ENCODE results near the gene ANKMY1.

ANKMY1 gene

DNA sequence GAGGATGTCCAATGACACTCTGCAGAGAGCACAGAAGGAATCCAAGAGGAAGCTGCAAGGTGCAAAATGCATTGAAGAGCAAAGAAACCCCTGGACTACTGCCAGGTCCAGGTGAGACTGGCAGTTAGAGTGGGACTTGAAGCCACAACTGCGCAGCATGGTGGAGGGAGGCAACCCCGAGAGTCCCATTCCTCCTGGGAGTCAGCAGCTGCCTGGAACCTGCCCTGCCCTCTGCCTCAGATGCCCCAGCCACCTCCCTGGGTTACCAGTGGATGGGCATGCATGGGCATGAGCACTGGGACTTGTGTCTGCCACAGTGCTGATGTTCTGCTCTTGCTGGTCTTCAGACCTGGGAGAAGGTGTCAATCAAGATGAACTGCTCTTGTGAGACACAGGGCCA lies 43.2 kb downstream of the ANKMY1 start:
- Histone ChIP-seq H3K4me3 (no peak overlapping the region), H3K27ac (no peak overlapping the region)
- peak; percentile 57 for DNase-seq (ENCODE audit: low spot score)
- TF ChIP-seq, protein P1, sequence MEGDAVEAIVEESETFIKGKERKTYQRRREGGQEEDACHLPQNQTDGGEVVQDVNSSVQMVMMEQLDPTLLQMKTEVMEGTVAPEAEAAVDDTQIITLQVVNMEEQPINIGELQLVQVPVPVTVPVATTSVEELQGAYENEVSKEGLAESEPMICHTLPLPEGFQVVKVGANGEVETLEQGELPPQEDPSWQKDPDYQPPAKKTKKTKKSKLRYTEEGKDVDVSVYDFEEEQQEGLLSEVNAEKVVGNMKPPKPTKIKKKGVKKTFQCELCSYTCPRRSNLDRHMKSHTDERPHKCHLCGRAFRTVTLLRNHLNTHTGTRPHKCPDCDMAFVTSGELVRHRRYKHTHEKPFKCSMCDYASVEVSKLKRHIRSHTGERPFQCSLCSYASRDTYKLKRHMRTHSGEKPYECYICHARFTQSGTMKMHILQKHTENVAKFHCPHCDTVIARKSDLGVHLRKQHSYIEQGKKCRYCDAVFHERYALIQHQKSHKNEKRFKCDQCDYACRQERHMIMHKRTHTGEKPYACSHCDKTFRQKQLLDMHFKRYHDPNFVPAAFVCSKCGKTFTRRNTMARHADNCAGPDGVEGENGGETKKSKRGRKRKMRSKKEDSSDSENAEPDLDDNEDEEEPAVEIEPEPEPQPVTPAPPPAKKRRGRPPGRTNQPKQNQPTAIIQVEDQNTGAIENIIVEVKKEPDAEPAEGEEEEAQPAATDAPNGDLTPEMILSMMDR (IDR thresholded peaks at IDR 0.05): no peak

DNA sequence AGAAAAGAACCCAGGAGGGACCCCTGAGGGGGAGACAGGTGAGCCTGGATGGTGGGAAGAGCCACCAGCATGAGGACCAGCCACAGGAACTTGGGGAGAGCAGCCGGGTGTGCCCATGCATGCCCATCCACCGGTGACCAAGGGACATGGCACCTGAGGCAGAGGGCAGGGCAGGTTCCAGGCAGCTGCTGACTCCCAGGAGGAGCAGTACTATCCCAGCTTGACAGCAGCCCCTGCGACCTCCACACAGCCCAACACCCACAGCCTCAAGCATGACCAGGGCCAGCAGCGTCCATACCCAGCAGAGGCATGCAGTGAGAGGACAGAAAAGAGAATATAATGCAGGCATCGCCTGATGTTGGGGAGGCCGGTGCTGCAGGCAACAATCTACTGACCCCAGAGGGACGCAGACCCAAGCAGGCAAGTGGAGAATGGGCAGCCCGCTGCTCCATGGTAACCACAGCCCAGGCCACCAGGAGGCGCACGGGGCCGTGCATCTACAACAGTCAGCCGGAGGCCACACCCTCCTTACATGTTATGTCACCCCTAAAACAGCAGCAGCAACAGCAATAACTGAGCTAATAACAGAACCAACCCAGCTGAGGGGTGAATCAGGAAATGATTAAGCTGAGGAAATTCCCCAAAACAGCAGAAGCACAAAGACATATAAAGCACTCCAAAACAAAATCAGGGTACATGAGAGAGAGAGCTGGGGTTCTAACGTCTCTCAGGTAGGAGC lies 44.1 kb downstream of the ANKMY1 start:
- TF ChIP-seq, protein P1 (IDR thresholded peaks at IDR 0.05): peak; percentile 60
- Histone ChIP-seq H3K27ac (no peak overlapping the region), H3K4me3 (no peak overlapping the region)
- DNase-seq (ENCODE audit: low spot score): peak; percentile 74

DNA sequence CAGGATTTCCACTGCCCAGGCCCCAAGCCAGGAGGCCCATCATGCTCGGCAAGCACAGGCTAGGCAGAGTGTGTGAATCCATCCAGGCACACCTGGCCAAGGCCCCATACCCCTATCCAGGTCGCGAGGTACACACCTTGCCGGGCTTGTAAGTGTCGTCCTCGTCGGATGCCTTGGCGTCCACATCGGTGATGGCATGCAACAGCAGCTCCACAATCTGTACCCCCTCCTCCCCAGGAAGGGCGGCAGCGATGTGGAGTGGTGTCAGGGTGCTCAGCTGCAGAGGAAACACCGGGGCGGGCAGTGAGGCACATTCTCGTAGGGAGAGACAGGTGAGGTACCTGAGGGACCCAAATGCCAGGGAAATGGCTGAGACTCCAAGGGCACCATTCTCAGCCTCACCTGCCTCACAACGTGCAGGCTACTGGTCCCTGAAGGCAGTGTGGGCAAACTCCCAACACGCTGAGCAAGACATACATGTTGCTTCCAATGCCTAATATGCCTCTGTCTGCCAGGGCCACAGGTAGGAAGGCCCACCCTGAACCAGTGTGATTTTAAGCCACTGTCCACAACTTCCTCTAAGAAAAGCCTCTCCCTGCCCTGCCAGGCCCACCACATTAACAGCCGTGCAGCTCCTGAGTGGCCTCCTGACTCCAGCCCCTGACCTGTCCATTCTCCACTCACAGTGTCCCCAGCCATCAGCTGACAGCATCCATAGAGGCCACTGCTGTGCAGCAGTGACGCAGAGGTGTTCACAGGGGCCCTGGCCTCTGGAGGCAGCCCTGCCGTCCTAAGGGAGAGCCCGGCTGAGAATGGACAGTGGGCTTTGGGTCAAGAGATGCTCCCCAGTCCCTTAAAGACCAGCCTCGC lies 44.9 kb downstream of the ANKMY1 start:
- DNase-seq (ENCODE audit: low spot score): peak; percentile 73
- no peak overlapping the region for H3K27ac ChIP-seq
- H3K4me3 ChIP-seq: no peak overlapping the region
- TF ChIP-seq, protein P1 (IDR thresholded peaks at IDR 0.05): no peak

DNA sequence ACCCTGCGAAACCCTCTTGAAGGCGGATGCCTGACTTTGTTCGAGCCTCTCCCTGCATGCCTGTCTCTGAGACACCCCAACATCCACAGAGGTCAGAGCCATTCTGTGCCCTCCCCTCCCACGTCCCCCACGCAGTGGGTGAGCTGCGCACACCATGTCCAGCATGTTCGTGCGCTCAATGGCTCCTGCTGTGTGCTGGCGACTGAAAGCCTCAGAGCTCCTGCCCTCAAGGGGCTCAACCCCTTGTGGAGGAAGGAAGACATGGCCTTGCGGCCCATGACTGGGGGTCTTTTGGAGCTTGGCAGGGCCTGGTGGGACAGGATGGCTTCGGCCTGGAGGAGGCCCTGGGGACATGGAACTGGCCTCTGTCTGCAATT lies 45.7 kb downstream of the ANKMY1 start:
- DNase-seq (ENCODE audit: low spot score): peak; percentile 54
- TF ChIP-seq, protein P1 (IDR thresholded peaks at IDR 0.05): no peak

DNA sequence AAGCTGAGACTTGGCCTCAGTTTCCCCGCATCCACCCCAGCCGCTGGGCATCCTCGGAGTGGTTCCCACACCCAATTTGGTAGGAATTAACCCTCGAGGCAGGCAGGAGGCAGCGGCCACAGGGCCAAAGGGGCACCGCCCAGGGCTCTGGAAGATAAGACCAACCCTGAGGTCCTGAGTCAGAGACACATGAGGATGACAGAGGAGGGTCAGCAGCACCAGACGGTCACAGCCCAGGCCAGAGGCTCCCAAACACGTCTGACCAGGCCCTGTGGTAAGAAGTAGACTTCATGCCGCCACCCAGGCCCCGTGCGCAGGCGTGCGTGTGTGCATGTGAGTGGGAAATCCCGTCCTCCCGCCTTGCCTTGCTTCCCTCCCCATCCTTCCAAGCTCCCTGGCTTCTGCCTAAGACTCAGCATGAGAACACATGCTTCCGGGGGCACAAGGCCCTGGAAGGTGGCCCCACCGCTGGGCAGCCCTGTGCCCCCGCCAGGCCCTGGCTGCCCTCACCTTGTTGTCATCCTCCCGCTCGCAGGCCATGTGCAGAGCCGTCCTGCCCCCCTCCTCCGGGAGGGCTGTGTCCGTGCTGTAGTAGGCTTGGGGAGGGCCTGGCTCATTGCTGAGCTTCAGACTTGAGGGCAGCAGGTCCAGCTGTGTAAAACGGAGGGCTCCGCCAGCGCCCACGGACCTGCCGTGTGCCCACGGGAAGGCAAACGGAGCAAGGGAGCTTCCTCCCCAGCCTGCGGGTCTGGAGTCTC lies 46.3 kb downstream of the ANKMY1 start:
- Histone ChIP-seq H3K27ac (no peak overlapping the region), H3K4me3 (no peak overlapping the region)
- TF ChIP-seq, protein P1 (IDR thresholded peaks at IDR 0.05): no peak
- peak; percentile 61 for DNase-seq (ENCODE audit: low spot score)

More for the DNA sequence above, 45.7 kb downstream of the ANKMY1 start:
- H3K4me3 ChIP-seq: no peak overlapping the region
- H3K27ac ChIP-seq: no peak overlapping the region

DNA sequence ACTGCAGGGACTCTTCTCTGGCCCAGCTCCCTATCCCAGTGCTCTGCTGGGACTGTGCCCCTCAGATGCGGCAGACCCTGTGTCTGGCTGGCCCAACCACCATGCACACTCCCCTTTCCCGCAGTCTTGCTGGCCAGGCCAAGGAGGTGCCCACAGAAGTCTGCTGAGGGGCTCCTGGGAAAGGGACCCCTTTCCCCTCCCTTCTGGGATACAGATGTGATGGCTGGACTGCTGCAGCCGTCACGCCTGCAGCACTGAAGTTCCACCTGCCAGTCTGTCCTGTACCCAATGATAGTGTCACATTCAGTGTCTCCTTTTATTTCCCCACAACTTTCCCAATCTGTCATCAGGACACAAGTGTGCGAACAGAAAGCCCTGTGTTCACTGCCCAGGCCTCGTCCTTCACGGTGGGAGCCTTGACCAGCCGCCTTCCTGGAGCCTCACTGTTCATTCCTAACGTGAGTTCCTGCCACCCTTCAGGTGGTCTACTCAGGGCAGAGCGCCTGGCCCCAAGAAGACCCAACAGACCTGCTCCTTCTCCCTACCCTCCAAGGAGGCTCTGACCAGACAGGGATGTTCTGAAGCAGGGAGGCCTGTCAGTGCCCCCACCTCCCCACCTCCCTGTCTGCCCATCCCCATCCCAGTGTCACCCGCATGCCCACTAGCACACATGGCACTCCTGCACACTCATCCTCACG lies 47.1 kb downstream of the ANKMY1 start:
- TF ChIP-seq, protein P1 (IDR thresholded peaks at IDR 0.05): no peak
- Histone ChIP-seq H3K4me3 (no peak overlapping the region), H3K27ac (no peak overlapping the region)
- peak; percentile 59 for DNase-seq (ENCODE audit: low spot score)
